H1 (cell line): ENCODE measurements around the gene CSN3. TPM values are rescaled to one million over a fixed set of nuclear protein-coding genes. Genes with fewer than 3 reads are reported as not detected.

Experiments used
- CTCF ChIA-PET: fragments of 300-600 bp; sonication (Branson Sonifier 250); formaldehyde crosslinking; loops from one replicate; lab custom pipeline; 2021; ENCODE audit not compliant: partially characterized antibody; lab: Charles Lee
- POLR2A ChIA-PET: fragments of 300-600 bp; sonication (Branson Sonifier 250); formaldehyde crosslinking; loops from one replicate; lab custom pipeline; 2021; ENCODE audit warnings: inconsistent platforms; ENCODE audit not compliant: partially characterized antibody; lab: Charles Lee
- DNase-seq, 2 experiments: peaks; one replicate each; pipeline versions ENCODE4 v3.0.0 to v3.0.0-alpha.2; 2010 to 2022; ENCODE audit warnings: low spot score in 2 of 2, low read depth in 1 of 2, mixed read lengths in 1 of 2
- FAIRE-seq: peaks from 2 replicates; lab custom pipeline; 2011; peaks lifted over from hg19 to GRCh38; lab: Jason Lieb, UNC
- H2AFZ ChIP-seq: 2 replicates; pipeline ENCODE4 v1.8.1; 2012; ENCODE audit warnings: low read length, inconsistent platforms
- H2AK5ac ChIP-seq: 2 replicates; pipeline ENCODE4 v1.6.1; 2013; ENCODE audit warnings: low read depth, low read length
- H2BK120ac ChIP-seq: replicated peaks from 2 replicates; pipeline ENCODE3; 2013; ENCODE audit warnings: low read depth, low read length, inconsistent platforms
- H2BK12ac ChIP-seq: 2 replicates; pipeline ENCODE4 v1.6.1; 2013; ENCODE audit warnings: low read depth, low read length
- H2BK15ac ChIP-seq: 2 replicates; pipeline ENCODE4 v1.6.1; 2013; ENCODE audit warnings: low read length
- H2BK20ac ChIP-seq: 2 replicates; pipeline ENCODE4 v1.6.1; 2013; ENCODE audit warnings: low read length
- H2BK5ac ChIP-seq: 2 replicates; pipeline ENCODE4 v1.6.1; 2013; ENCODE audit warnings: low read depth, low read length
- H3K14ac ChIP-seq: 2 replicates; pipeline ENCODE4 v1.6.1; 2013; ENCODE audit warnings: inconsistent platforms; ENCODE audit not compliant: insufficient read length
- H3K18ac ChIP-seq: 2 replicates; pipeline ENCODE4 v1.6.1; 2013; ENCODE audit warnings: low read length; ENCODE audit errors: extremely low read depth
- H3K23ac ChIP-seq: 2 replicates; pipeline ENCODE4 v1.6.1; 2013; ENCODE audit warnings: inconsistent platforms; ENCODE audit not compliant: insufficient read length
- H3K23me2 ChIP-seq: 2 replicates; pipeline ENCODE4 v1.6.1; 2013; ENCODE audit warnings: low read depth, low read length
- H3K27ac ChIP-seq: 2 replicates; pipeline ENCODE4 v1.6.1; 2011; ENCODE audit warnings: low read depth, low read length, inconsistent platforms
- H3K27me3 ChIP-seq, 4 experiments: replicated peaks in 1 of 4; 1 replicate in 1 of 4; 2 replicates in 3 of 4; pipeline versions ENCODE4 v1.6.1 to v1.8.1; 2011 to 2013; ENCODE audit warnings: low read length in 3 of 4, mild to moderate bottlenecking in 3 of 4, inconsistent platforms in 2 of 4, mixed read lengths in 2 of 4, moderate library complexity in 1 of 4; ENCODE audit not compliant: control insufficient read depth in 3 of 4, insufficient read depth in 3 of 4; ENCODE audit errors: extremely low read depth in 1 of 4
- H3K36me3 ChIP-seq, 4 experiments: 2 replicates each; pipeline versions ENCODE4 v1.6.1 to v1.8.1; 2011 to 2013; ENCODE audit warnings: mild to moderate bottlenecking in 4 of 4, low read length in 3 of 4, moderate library complexity in 2 of 4, control low read depth in 1 of 4, inconsistent platforms in 1 of 4; ENCODE audit not compliant: insufficient read depth in 4 of 4, control insufficient read depth in 2 of 4
- H3K4ac ChIP-seq: replicated peaks from 2 replicates; pipeline ENCODE3; 2013; ENCODE audit warnings: low read length, low read depth, mixed read lengths, inconsistent platforms; ENCODE audit not compliant: insufficient read length
- H3K4me1 ChIP-seq, 4 experiments: replicated peaks in 1 of 4; 1 replicate in 1 of 4; 2 replicates in 3 of 4; pipeline versions ENCODE4 v1.6.1 to v1.8.1; 2011 to 2013; ENCODE audit warnings: low read length in 3 of 4, inconsistent platforms in 2 of 4, mixed read lengths in 1 of 4; ENCODE audit not compliant: insufficient read depth in 4 of 4, control insufficient read depth in 3 of 4
- H3K4me2 ChIP-seq, 2 experiments: 2 replicates each; pipeline versions ENCODE4 v1.6.1 to v1.8.1; 2011 to 2013; ENCODE audit warnings: low read depth in 2 of 2, low read length in 2 of 2, control low read depth in 1 of 2, inconsistent platforms in 1 of 2, mild to moderate bottlenecking in 1 of 2; ENCODE audit not compliant: insufficient read depth in 1 of 2
- H3K4me3 ChIP-seq, 4 experiments: fragments of 200-600, 300-600 bp in 1 of 4; sonication (generic), shearing (Covaris generic), sonication (Bioruptor Twin) in 1 of 4; 2 replicates each; pipeline versions ENCODE4 v1.5.1 to v1.8.1; 2011 to 2016; ENCODE audit warnings: low read length in 4 of 4, low read depth in 3 of 4, control low read depth in 2 of 4, inconsistent platforms in 2 of 4, mild to moderate bottlenecking in 2 of 4, mixed read lengths in 1 of 4, moderate library complexity in 1 of 4; ENCODE audit not compliant: insufficient read depth in 2 of 4; ENCODE audit errors: extremely low read depth in 1 of 4
- H3K56ac ChIP-seq: replicated peaks from 2 replicates; pipeline ENCODE3; 2013; ENCODE audit warnings: low read depth, mild to moderate bottlenecking, mixed read lengths, low read length, inconsistent platforms; ENCODE audit not compliant: insufficient read length
- H3K79me1 ChIP-seq: 2 replicates; pipeline ENCODE4 v1.6.1; 2013; ENCODE audit warnings: low read depth, low read length, control low read depth
- H3K79me2 ChIP-seq, 2 experiments: 2 replicates each; pipeline versions ENCODE4 v1.6.1 to v1.8.1; 2012 to 2013; ENCODE audit warnings: low read length in 2 of 2, mild to moderate bottlenecking in 2 of 2, inconsistent platforms in 1 of 2; ENCODE audit not compliant: insufficient read depth in 2 of 2, control insufficient read depth in 1 of 2
- H3K9ac ChIP-seq, 4 experiments: replicated peaks in 1 of 4; 1 replicate in 1 of 4; 2 replicates in 3 of 4; pipeline versions ENCODE4 v1.6.1 to v1.8.1; 2011 to 2013; ENCODE audit warnings: low read depth in 3 of 4, low read length in 3 of 4, control low read depth in 2 of 4, mild to moderate bottlenecking in 2 of 4, moderate library complexity in 2 of 4, inconsistent platforms in 1 of 4; ENCODE audit errors: extremely low read depth in 1 of 4
- H3K9me3 ChIP-seq, 2 experiments: 2 replicates each; pipeline versions ENCODE4 v1.6.1 to v1.8.1; 2012 to 2013; ENCODE audit warnings: mild to moderate bottlenecking in 2 of 2, moderate library complexity in 2 of 2, control low read depth in 1 of 2, inconsistent platforms in 1 of 2, low read depth in 1 of 2, low read length in 1 of 2, mixed read lengths in 1 of 2; ENCODE audit not compliant: insufficient read depth in 2 of 2
- H4K20me1 ChIP-seq, 2 experiments: replicated peaks in 1 of 2; 2 replicates each; pipeline versions ENCODE3 to v1.8.1; 2011 to 2013; ENCODE audit warnings: inconsistent platforms in 2 of 2, low read length in 2 of 2, mild to moderate bottlenecking in 1 of 2; ENCODE audit not compliant: insufficient read depth in 2 of 2, control insufficient read depth in 1 of 2
- H4K5ac ChIP-seq: 2 replicates; pipeline ENCODE4 v1.6.1; 2013; ENCODE audit warnings: low read length, low read depth, mixed read lengths, inconsistent platforms; ENCODE audit not compliant: insufficient read length
- H4K8ac ChIP-seq: 2 replicates; pipeline ENCODE4 v1.8.0; 2013; ENCODE audit warnings: mild to moderate bottlenecking, moderate library complexity, low read length, inconsistent platforms; ENCODE audit not compliant: insufficient read depth; ENCODE audit errors: extremely low read depth
- H4K91ac ChIP-seq: replicated peaks from 2 replicates; pipeline ENCODE3; 2013; ENCODE audit warnings: low read length, mixed read lengths, inconsistent platforms; ENCODE audit not compliant: insufficient read length
- CHD1 ChIP-seq: IDR thresholded peaks from 2 replicates; pipeline ENCODE4 v1.6.1; 2012; ENCODE audit warnings: low read depth, low read length, improper control_type of control experiment
- KDM1A ChIP-seq: fragments of 200-600, 300-600 bp; sonication (generic); IDR thresholded peaks from 2 replicates; pipeline ENCODE4 v1.7.1; 2016; ENCODE audit warnings: mild to moderate bottlenecking, low read length, borderline replicate concordance
- USF2 ChIP-seq: IDR thresholded peaks from 2 replicates; pipeline ENCODE4 v1.6.1; 2011; ENCODE audit warnings: low read length, improper control_type of control experiment
- WGBS, 2 experiments: shearing (Covaris generic) in 1 of 2; methylation state at CpG; one replicate each; pipeline versions ENCODE4 v1.1.6 to v1.1.7; 2013 to 2015; ENCODE audit warnings: low lambda C conversion rate in 2 of 2, mixed read lengths in 2 of 2, inconsistent platforms in 1 of 2, low coverage in 1 of 2, missing lambda C conversion rate in 1 of 2; ENCODE audit not compliant: insufficient replicate concordance in 2 of 2, insufficient coverage in 1 of 2, insufficient read length in 1 of 2; ENCODE audit errors: extremely low coverage in 1 of 2, missing lambda C conversion rate in 1 of 2; 5-methylcytosine and 5-hydroxymethylcytosine counted together
- polyA plus RNA-seq, 7 experiments: library from polyadenylated mRNA; depleted of rRNA in 3 of 7; stranded (reverse) in 5 of 7; unstranded in 2 of 7; fragments of >200 nt in 5 of 7; fragments of 200-250 nt in 2 of 7; gene quantifications; 1 replicate in 5 of 7; 2 replicates in 1 of 7; 4 replicates in 1 of 7; pipeline versions ENCODE4 v1.2.1 to v1.2.3, GENCODE V29; 2011 to 2013; ENCODE audit warnings: missing spikeins in 2 of 7, mixed read lengths in 2 of 7
- total RNA-seq: library from RNA; stranded (reverse); fragmentation: NEBNext Ultra II Directional; extraction: Animal tissue kit (Norgen Biotek cat#: 25700); gene quantifications from 2 replicates; pipeline ENCODE4 v1.2.1, GENCODE V29; 2021

CSN3 gene
- total and polyA plus RNA-seq, 2 of the 8 experiments (the other 6 are each of a cell fraction or from before 2014, with no cell fraction given), result not detected

- Histone ChIP-seq H3K23ac (no peak overlapping the region), H4K91ac (no peak overlapping the region), H3K56ac (no peak overlapping the region), H3K14ac (no peak overlapping the region), H3K23me2 (no peaks in the 10 kb centered on the region), H3K9me3 (no peaks in the 10 kb centered on the region), H3K79me1 (no peaks in the 10 kb centered on the region), H3K4me1 (no peaks in the 10 kb centered on the region), H2AFZ (no peak overlapping the region), H2BK20ac (no peak overlapping the region), H3K27me3 (no peaks in the 10 kb centered on the region), H2BK15ac (no peak overlapping the region), H3K18ac (no peak overlapping the region), H3K4ac (no peak overlapping the region), H3K36me3 (no peaks in the 10 kb centered on the region), H2BK120ac (no peak overlapping the region), H3K9ac (no peak overlapping the region), H2AK5ac (no peak overlapping the region), H4K5ac (no peak overlapping the region), H2BK5ac (no peak overlapping the region), H4K8ac (no peak overlapping the region), H3K79me2 (no peaks in the 10 kb centered on the region), H2BK12ac (no peak overlapping the region), H3K27ac (no peak overlapping the region), H3K4me3 (no peak overlapping the region), H3K4me2 (no peak overlapping the region), H4K20me1 (no peaks in the 10 kb centered on the region)
- TF ChIP-seq KDM1A (no peak), CHD1 (no peak), USF2 (no peak)
- DNase-seq (no peak), FAIRE-seq (no peak)
- WGBS, 2 experiments, result 83% methylated on average over 1 of the region's 1 CpG; no CpG with 5 or more reads in 1 of the 2 experiments
- ChIA-PET CTCF (no interaction called here), POLR2A (no interaction called here)
These were observed 38.8 kb upstream of the CSN3 start for GRCh38 chr4:70203601-70204000.
